ENCODE measurements around the gene TTLL3. TPM values are rescaled to one million over a fixed set of nuclear protein-coding genes. Genes with fewer than 3 reads are reported as not detected.

The TTLL3 gene
- total RNA-seq, 1 donor from 2014 or later = 45.7 TPM

- Mint-ChIP-seq H3K9me3 (ENCODE audit: unreplicated experiment) (peaks cover 8% of the 10 kb centered on the region), H3K27ac (ENCODE audit: unreplicated experiment) (no peak overlapping the region), H3K4me3 (ENCODE audit: unreplicated experiment) (no peak overlapping the region), H3K36me3 (ENCODE audit: unreplicated experiment) (no peaks in the 10 kb centered on the region), H3K4me1 (ENCODE audit: low read depth, unreplicated experiment) (no peaks in the 10 kb centered on the region), H3K27me3 (ENCODE audit: unreplicated experiment) (no peaks in the 10 kb centered on the region)
- DNase-seq = no peak
- TF ChIP-seq CTCF (IDR thresholded peaks at IDR 0.05; ENCODE audit: partially characterized antibody, unreplicated experiment) = no peak
Measured at GRCh38 chr3:9834520-9835380, 24.7 kb downstream of the TTLL3 start.

- H3K36me3 Mint-ChIP-seq (ENCODE audit: unreplicated experiment) = peaks cover 5% of the 10 kb centered on the region
- H3K27me3 Mint-ChIP-seq (ENCODE audit: unreplicated experiment) = no peaks in the 10 kb centered on the region
- no peak overlapping the region for H3K4me3 Mint-ChIP-seq (ENCODE audit: unreplicated experiment)
- H3K27ac Mint-ChIP-seq (ENCODE audit: unreplicated experiment) = no peak overlapping the region
- DNase-seq = no peak
- peaks cover 7% of the 10 kb centered on the region for H3K4me1 Mint-ChIP-seq (ENCODE audit: low read depth, unreplicated experiment)
- H3K9me3 Mint-ChIP-seq (ENCODE audit: unreplicated experiment) = peaks cover 8% of the 10 kb centered on the region
- TF ChIP-seq CTCF (IDR thresholded peaks at IDR 0.05; ENCODE audit: partially characterized antibody, unreplicated experiment) = no peak
Measured at GRCh38 chr3:9837701-9838582, 27.9 kb downstream of the TTLL3 start.

GRCh38 chr3:9838856-9839255 is 28.8 kb downstream of the TTLL3 start:
- Mint-ChIP-seq H3K27ac (ENCODE audit: unreplicated experiment) (no peak overlapping the region), H3K4me3 (ENCODE audit: unreplicated experiment) (no peak overlapping the region), H3K27me3 (ENCODE audit: unreplicated experiment) (no peaks in the 10 kb centered on the region), H3K4me1 (ENCODE audit: low read depth, unreplicated experiment) (peaks cover 7% of the 10 kb centered on the region), H3K9me3 (ENCODE audit: unreplicated experiment) (peaks cover 8% of the 10 kb centered on the region), H3K36me3 (ENCODE audit: unreplicated experiment) (peaks cover 5% of the 10 kb centered on the region)
- DNase-seq = no peak
- TF ChIP-seq CTCF (IDR thresholded peaks at IDR 0.05; ENCODE audit: partially characterized antibody, unreplicated experiment) = no peak

GRCh38 chr3:9841015-9841414 is 31.0 kb downstream of the TTLL3 start:
- TF ChIP-seq CTCF (IDR thresholded peaks at IDR 0.05; ENCODE audit: partially characterized antibody, unreplicated experiment) = no peak
- Mint-ChIP-seq H3K9me3 (ENCODE audit: unreplicated experiment) (peaks cover 5% of the 10 kb centered on the region), H3K27me3 (ENCODE audit: unreplicated experiment) (no peaks in the 10 kb centered on the region), H3K27ac (ENCODE audit: unreplicated experiment) (no peak overlapping the region), H3K36me3 (ENCODE audit: unreplicated experiment) (peaks cover 5% of the 10 kb centered on the region), H3K4me3 (ENCODE audit: unreplicated experiment) (no peak overlapping the region), H3K4me1 (ENCODE audit: low read depth, unreplicated experiment) (peaks cover 9% of the 10 kb centered on the region)
- DNase-seq = no peak

Measured in glutamatergic neuron (in vitro differentiated cells).